A549 (cell line): ENCODE measurements around the gene GABRD.
"Not testable (repeated sequence)": the region's sequence is repeated elsewhere in the genome, so short reads cannot be mapped to it uniquely, and the experiment has no call there.

Source experiments
- FOXS1 ChIP-seq: fragments of 250-450 bp; sonication (Bioruptor Pico); IDR thresholded peaks from 2 replicates; pipeline ENCODE4 v1.5.0; 2020; ENCODE audit warnings: mild to moderate bottlenecking, moderate library complexity
- HOXA7 ChIP-seq: fragments of 250-450 bp; sonication (Bioruptor Pico); IDR thresholded peaks from 2 replicates; pipeline ENCODE4 v1.5.0; 2020; ENCODE audit warnings: mild to moderate bottlenecking, moderate library complexity
- PBX3 ChIP-seq: IDR thresholded peaks from 2 replicates; pipeline ENCODE4 v1.6.1; 2012
- SMC3 ChIP-seq: fragments of >200 bp; sonication (Bioruptor Twin); formaldehyde crosslinking; IDR thresholded peaks from 3 replicates; pipeline ENCODE4 v1.6.1; 2018; ENCODE audit warnings: inconsistent platforms
- SREBF2 ChIP-seq: fragments of 450-650 bp; IDR thresholded peaks from 2 replicates; pipeline ENCODE4 v1.6.1; 2014; ENCODE audit warnings: mild to moderate bottlenecking, moderate library complexity

GRCh38 chr1:1978690-1979481 is 40.3 kb upstream of the GABRD start:
- not testable (repeated sequence) for TF ChIP-seq PBX3, FOXS1, HOXA7, SREBF2, SMC3
